ENCODE results near the gene MSI2. TPM values are rescaled to one million over a fixed set of nuclear protein-coding genes. Genes with fewer than 3 reads are reported as not detected.

The MSI2 gene
- total RNA-seq, 1 donor from 2014 or later = 181 TPM

DNA sequence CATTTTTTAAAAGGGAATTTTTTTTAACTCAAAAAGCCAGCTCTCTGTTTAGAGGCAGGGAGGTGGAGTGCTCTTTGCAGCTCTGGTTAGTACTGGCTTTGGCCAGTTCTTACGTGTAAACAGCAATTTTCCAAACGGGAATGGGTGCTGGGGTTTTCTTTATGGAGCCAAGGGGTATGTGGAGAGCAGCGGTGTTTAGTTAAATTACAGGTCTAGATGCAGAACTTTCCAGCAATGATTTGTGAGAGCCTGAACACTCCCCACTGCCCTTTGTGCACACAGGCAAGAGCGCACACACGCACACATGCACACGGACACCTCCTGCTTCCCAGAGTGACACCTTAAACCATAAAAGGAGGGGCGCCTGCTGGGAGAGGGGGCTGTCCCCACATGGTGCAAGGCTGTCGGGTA, 140.2 kb downstream of the MSI2 start:
- no peak for DNase-seq (ENCODE audit: low spot score)
- no peaks in the 10 kb centered on the region for H3K27me3 Mint-ChIP-seq (ENCODE audit: low read depth)
- H3K4me3 Mint-ChIP-seq (ENCODE audit: low read depth) = no peak overlapping the region
- intact Hi-C loops (cut with micrococcal nuclease) = no loop called here
- peaks cover 12% of the 10 kb centered on the region for H3K9me3 Mint-ChIP-seq
- no peak overlapping the region for H3K27ac Mint-ChIP-seq
- H3K36me3 Mint-ChIP-seq (ENCODE audit: low read depth) = peaks cover 48% of the 10 kb centered on the region
- peaks cover 14% of the 10 kb centered on the region for H3K4me1 Mint-ChIP-seq (ENCODE audit: low read depth)

GRCh38 chr17:57397402-57397801, 141.1 kb downstream of the MSI2 start:
- Mint-ChIP-seq H3K9me3 (peaks cover 11% of the 10 kb centered on the region), H3K36me3 (ENCODE audit: low read depth) (peaks cover 48% of the 10 kb centered on the region), H3K4me1 (ENCODE audit: low read depth) (peaks cover 14% of the 10 kb centered on the region), H3K27ac (no peak overlapping the region), H3K27me3 (ENCODE audit: low read depth) (no peaks in the 10 kb centered on the region), H3K4me3 (ENCODE audit: low read depth) (no peak overlapping the region)
- intact Hi-C loops (cut with micrococcal nuclease) = no loop called here
- DNase-seq (ENCODE audit: low spot score) = no peak

GRCh38 chr17:57399690-57400089, 143.4 kb downstream of the MSI2 start:
- no peak for DNase-seq (ENCODE audit: low spot score)
- Mint-ChIP-seq H3K36me3 (ENCODE audit: low read depth) (peaks cover 42% of the 10 kb centered on the region), H3K9me3 (no peaks in the 10 kb centered on the region), H3K27ac (no peak overlapping the region), H3K4me3 (ENCODE audit: low read depth) (no peak overlapping the region), H3K4me1 (ENCODE audit: low read depth) (peaks cover 15% of the 10 kb centered on the region), H3K27me3 (ENCODE audit: low read depth) (no peaks in the 10 kb centered on the region)
- intact Hi-C loops (cut with micrococcal nuclease) = no loop called here

GRCh38 chr17:57400648-57401047, 144.3 kb downstream of the MSI2 start:
- intact Hi-C loops (cut with micrococcal nuclease) = no loop called here
- Mint-ChIP-seq H3K36me3 (ENCODE audit: low read depth) (peaks cover 36% of the 10 kb centered on the region), H3K27me3 (ENCODE audit: low read depth) (no peaks in the 10 kb centered on the region), H3K27ac (no peak overlapping the region), H3K9me3 (no peaks in the 10 kb centered on the region), H3K4me1 (ENCODE audit: low read depth) (peaks cover 12% of the 10 kb centered on the region), H3K4me3 (ENCODE audit: low read depth) (no peak overlapping the region)
- DNase-seq (ENCODE audit: low spot score) = no peak

- H3K4me1 Mint-ChIP-seq (ENCODE audit: low read depth) = peaks cover 16% of the 10 kb centered on the region
- no peaks in the 10 kb centered on the region for H3K9me3 Mint-ChIP-seq
- no peak overlapping the region for H3K4me3 Mint-ChIP-seq (ENCODE audit: low read depth)
- DNase-seq (ENCODE audit: low spot score) = no peak
- H3K27ac Mint-ChIP-seq = no peak overlapping the region
- H3K27me3 Mint-ChIP-seq (ENCODE audit: low read depth) = no peaks in the 10 kb centered on the region
- intact Hi-C loops (cut with micrococcal nuclease) = no loop called here
- H3K36me3 Mint-ChIP-seq (ENCODE audit: low read depth) = peaks cover 44% of the 10 kb centered on the region
These were observed 145.5 kb downstream of the MSI2 start for GRCh38 chr17:57401556-57402488.

DNA sequence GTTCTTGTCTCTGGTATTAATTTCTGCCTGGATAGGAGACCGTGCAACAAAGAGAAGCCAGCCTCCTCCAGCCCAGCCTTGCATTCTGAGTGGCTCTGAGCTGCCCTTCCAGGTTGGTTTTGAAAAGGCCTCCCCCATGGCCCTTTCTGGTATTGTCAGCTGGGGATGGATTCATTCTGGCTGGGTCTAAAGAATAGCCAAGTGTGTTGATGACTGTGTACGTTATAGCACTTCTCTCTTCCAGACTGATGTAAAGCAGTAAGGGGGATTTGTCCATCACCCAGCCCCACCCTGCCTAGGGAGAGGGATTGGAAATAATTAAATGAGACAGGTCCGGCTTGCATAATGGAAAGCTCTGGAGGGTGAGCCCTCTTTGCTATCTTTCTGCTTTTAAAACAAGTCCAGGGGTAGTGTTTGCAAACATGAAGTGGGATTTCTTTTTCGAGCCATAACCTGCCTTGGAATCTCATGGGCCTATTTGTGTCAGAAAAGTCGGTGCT, 146.4 kb downstream of the MSI2 start:
- no peak for DNase-seq (ENCODE audit: low spot score)
- no peak overlapping the region for H3K27ac Mint-ChIP-seq
- no peaks in the 10 kb centered on the region for H3K9me3 Mint-ChIP-seq
- H3K36me3 Mint-ChIP-seq (ENCODE audit: low read depth) = peaks cover 44% of the 10 kb centered on the region
- intact Hi-C loops (cut with micrococcal nuclease) = no loop called here
- no peaks in the 10 kb centered on the region for H3K27me3 Mint-ChIP-seq (ENCODE audit: low read depth)
- H3K4me3 Mint-ChIP-seq (ENCODE audit: low read depth) = no peak overlapping the region
- H3K4me1 Mint-ChIP-seq (ENCODE audit: low read depth) = peaks cover 25% of the 10 kb centered on the region

GRCh38 chr17:57403236-57403635, 146.9 kb downstream of the MSI2 start:
- Mint-ChIP-seq H3K36me3 (ENCODE audit: low read depth) (peaks cover 44% of the 10 kb centered on the region), H3K4me3 (ENCODE audit: low read depth) (no peak overlapping the region), H3K9me3 (no peaks in the 10 kb centered on the region), H3K27ac (no peak overlapping the region), H3K27me3 (ENCODE audit: low read depth) (no peaks in the 10 kb centered on the region), H3K4me1 (ENCODE audit: low read depth) (peaks cover 28% of the 10 kb centered on the region)
- no peak for DNase-seq (ENCODE audit: low spot score)
- intact Hi-C loops (cut with micrococcal nuclease) = no loop called here

- intact Hi-C loops (cut with micrococcal nuclease) = no loop called here
- no peak overlapping the region for H3K4me3 Mint-ChIP-seq (ENCODE audit: low read depth)
- peaks cover 47% of the 10 kb centered on the region for H3K36me3 Mint-ChIP-seq (ENCODE audit: low read depth)
- no peak for DNase-seq (ENCODE audit: low spot score)
- peaks cover 32% of the 10 kb centered on the region for H3K4me1 Mint-ChIP-seq (ENCODE audit: low read depth)
- H3K9me3 Mint-ChIP-seq = no peaks in the 10 kb centered on the region
- H3K27ac Mint-ChIP-seq = no peak overlapping the region
- no peaks in the 10 kb centered on the region for H3K27me3 Mint-ChIP-seq (ENCODE audit: low read depth)
These were observed 147.8 kb downstream of the MSI2 start for GRCh38 chr17:57404073-57404472.

DNA sequence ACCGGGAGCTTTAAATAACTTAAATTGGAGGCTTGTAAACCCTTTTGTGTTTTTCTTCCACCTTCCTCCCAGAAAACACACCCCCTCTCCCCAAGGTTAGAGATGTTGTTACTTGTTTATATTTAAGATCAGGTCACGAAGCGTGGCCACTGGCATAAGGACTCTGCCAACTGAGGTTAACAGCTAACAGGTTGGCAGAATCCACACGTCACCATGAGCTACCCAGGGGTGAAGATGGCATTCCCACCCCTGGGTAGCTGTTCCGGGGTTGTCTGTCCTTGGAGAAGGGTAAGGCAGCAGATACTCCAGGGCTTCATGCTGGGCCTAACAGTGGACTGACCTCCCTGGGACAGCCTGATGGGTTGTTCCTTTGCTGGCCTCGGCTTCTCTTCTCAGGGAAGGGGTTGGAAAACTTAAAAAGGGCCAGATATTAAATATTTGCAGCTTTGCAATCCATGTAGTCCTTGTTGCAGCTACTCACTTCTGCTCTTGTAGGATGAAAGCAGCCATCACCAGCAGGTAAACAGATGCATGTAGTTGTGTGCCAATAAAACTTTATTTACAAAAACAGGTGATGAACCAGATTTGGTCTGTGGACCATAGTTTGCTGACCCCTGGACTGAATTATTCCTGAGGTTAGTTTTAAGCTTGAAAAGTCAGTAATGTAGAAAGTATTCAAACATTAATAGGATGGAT, 148.6 kb downstream of the MSI2 start:
- Mint-ChIP-seq H3K4me1 (ENCODE audit: low read depth) (peaks cover 33% of the 10 kb centered on the region), H3K27me3 (ENCODE audit: low read depth) (no peaks in the 10 kb centered on the region), H3K27ac (no peak overlapping the region), H3K9me3 (no peaks in the 10 kb centered on the region), H3K4me3 (ENCODE audit: low read depth) (no peak overlapping the region), H3K36me3 (ENCODE audit: low read depth) (peaks cover 50% of the 10 kb centered on the region)
- no peak for DNase-seq (ENCODE audit: low spot score)
- intact Hi-C loops (cut with micrococcal nuclease) = loop anchor here (5.0 kb wide), 1 partner anchor 37 kb away; no protein-coding TSS in a partner anchor

DNA sequence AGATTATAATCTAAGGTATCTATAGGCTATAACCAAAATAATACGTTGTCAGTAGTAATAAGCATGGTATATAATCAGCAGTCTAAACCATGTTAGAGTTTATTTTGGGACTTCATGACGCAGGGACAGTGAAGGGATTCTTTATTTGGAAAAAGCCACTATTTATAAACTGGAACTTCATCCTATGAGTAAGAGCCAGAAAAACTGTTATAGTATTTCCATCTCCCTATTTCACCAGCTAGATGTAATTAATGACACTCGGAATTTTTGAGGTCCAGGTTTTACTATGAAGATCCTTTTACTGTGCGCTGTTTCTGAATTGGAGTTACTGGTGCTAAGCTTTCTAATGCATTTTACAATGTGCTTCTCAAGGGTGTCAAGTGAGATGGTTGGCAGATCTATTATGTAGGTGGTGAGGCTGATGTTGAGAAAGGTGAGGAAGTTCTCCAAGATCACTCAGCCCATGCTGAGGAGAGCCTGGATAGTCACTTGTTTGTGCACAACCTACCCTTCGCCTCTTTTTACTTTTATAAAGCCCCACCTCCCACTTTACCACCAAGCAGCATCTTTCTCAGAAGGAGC, 149.3 kb downstream of the MSI2 start:
- no peak overlapping the region for H3K27ac Mint-ChIP-seq
- no peak for DNase-seq (ENCODE audit: low spot score)
- peaks cover 33% of the 10 kb centered on the region for H3K4me1 Mint-ChIP-seq (ENCODE audit: low read depth)
- intact Hi-C loops (cut with micrococcal nuclease) = loop anchor here (5.0 kb wide), 1 partner anchor 37 kb away; no protein-coding TSS in a partner anchor
- H3K36me3 Mint-ChIP-seq (ENCODE audit: low read depth) = peaks cover 47% of the 10 kb centered on the region
- no peaks in the 10 kb centered on the region for H3K27me3 Mint-ChIP-seq (ENCODE audit: low read depth)
- no peaks in the 10 kb centered on the region for H3K9me3 Mint-ChIP-seq
- no peak overlapping the region for H3K4me3 Mint-ChIP-seq (ENCODE audit: low read depth)

- Mint-ChIP-seq H3K4me1 (ENCODE audit: low read depth) (peaks cover 35% of the 10 kb centered on the region), H3K9me3 (no peaks in the 10 kb centered on the region), H3K27ac (no peak overlapping the region), H3K27me3 (ENCODE audit: low read depth) (no peaks in the 10 kb centered on the region), H3K36me3 (ENCODE audit: low read depth) (peaks cover 43% of the 10 kb centered on the region), H3K4me3 (ENCODE audit: low read depth) (no peak overlapping the region)
- no peak for DNase-seq (ENCODE audit: low spot score)
- intact Hi-C loops (cut with micrococcal nuclease) = loop anchor here (5.0 kb wide), 1 partner anchor 36 kb away; no protein-coding TSS in a partner anchor
These were observed 150.0 kb downstream of the MSI2 start for GRCh38 chr17:57406131-57406980.

GRCh38 chr17:57406981-57407286, 150.6 kb downstream of the MSI2 start:
- intact Hi-C loops (cut with micrococcal nuclease) = loop anchor here (5.0 kb wide), 1 partner anchor 35 kb away; no protein-coding TSS in a partner anchor
- Mint-ChIP-seq H3K4me3 (ENCODE audit: low read depth) (no peak overlapping the region), H3K27ac (peak overlapping the region; percentile 45), H3K27me3 (ENCODE audit: low read depth) (no peaks in the 10 kb centered on the region), H3K36me3 (ENCODE audit: low read depth) (peaks cover 37% of the 10 kb centered on the region), H3K9me3 (no peaks in the 10 kb centered on the region), H3K4me1 (ENCODE audit: low read depth) (peaks cover 35% of the 10 kb centered on the region)
- no peak for DNase-seq (ENCODE audit: low spot score)

Data from activated T-helper 2 cell treated with anti-CD3 and anti-CD28 coated beads, Interferon-gamma antibody, Interleukin-2, Interleukin-4, amounts not matched to agents 10 μg/mL and 5 μg/mL and 100 μg/mL, durations not matched to agents 14 hours and 24 hours and 36 hours (primary cell).